Right lobe of liver (tissue), 6 donors: ENCODE measurements around the gene RBP2. TPM values are rescaled to one million over a fixed set of nuclear protein-coding genes. Genes with fewer than 3 reads are reported as not detected.

Experiments used
- ATAC-seq, 4 donors: fragments of 200-7000 bp; cut with Tn5 transposase; one replicate each; pipeline ENCODE4 v1.9.1; 2020; ENCODE audit warnings: mild to moderate bottlenecking in 4 of 4, moderate library complexity in 4 of 4
- DNase-seq, 3 donors: peaks; one replicate each; pipeline ENCODE4 v3.0.0-alpha.2; 2020
- H3K27ac ChIP-seq, 3 donors: fragments of 200-600 bp; one replicate each; pipeline ENCODE4 v1.8.0; 2022
- H3K27me3 ChIP-seq, 2 donors: fragments of 200-600 bp; one replicate each; pipeline ENCODE4 v1.8.0; 2022
- H3K36me3 ChIP-seq, 4 donors: fragments of 200-600 bp; sonication (generic) in 1 of 4; one replicate each; pipeline versions ENCODE4 v1.5.1 to v1.8.0; 2017 to 2022; ENCODE audit warnings: control low read depth in 1 of 4
- H3K4me1 ChIP-seq, 4 donors: fragments of 200-600 bp; sonication (generic) in 1 of 4; one replicate each; pipeline versions ENCODE4 v1.5.1 to v1.8.0; 2017 to 2022; ENCODE audit warnings: control low read depth in 1 of 4
- H3K4me3 ChIP-seq, 3 donors: fragments of 200-600 bp; one replicate each; pipeline ENCODE4 v1.8.0; 2022
- H3K9me3 ChIP-seq, 4 donors: fragments of 200-600 bp; sonication (generic) in 1 of 4; one replicate each; pipeline versions ENCODE4 v1.5.1 to v1.8.0; 2017 to 2022; ENCODE audit warnings: control low read depth in 1 of 4
- POLR2A ChIP-seq: fragments of 450-650 bp; IDR thresholded peaks from one replicate; pipeline ENCODE4 v1.6.1; 2017; ENCODE audit warnings: antibody characterized with exemption, mild to moderate bottlenecking
- WGBS: methylation state at CpG from one replicate; pipeline ENCODE4 v1.1.6; 2018; ENCODE audit warnings: low coverage, low lambda C conversion rate; ENCODE audit not compliant: insufficient coverage; ENCODE audit errors: missing lambda C conversion rate; 5-methylcytosine and 5-hydroxymethylcytosine counted together
- intact Hi-C, 2 donors: fragments of 100-400 bp; cut with DNase I; formaldehyde crosslinking; loops; one replicate each; pipeline versions ENCODE4 v1.11.2 to v1.14.1; 2022
- total RNA-seq, 6 experiments: library from RNA; depleted of rRNA in 2 of 6; stranded (reverse); fragments of >200 nt in 2 of 6; fragmentation: NEBNext Ultra II Directional in 3 of 6; extraction: Animal tissue kit (Norgen Biotek cat#: 25700) in 3 of 6; gene quantifications; one replicate each; pipeline versions ENCODE4 v1.1.0 to v1.2.4, GENCODE V29; 2016 to 2023
- TF ChIP-seq, protein P1 (sequence below), 4 donors: fragments of 200-600 bp in 3 of 4; fragments of 450-650 bp in 1 of 4; IDR thresholded peaks; one replicate each; pipeline versions ENCODE4 v1.5.1 to v1.8.0; 2016 to 2022; ENCODE audit warnings: antibody characterized with exemption in 4 of 4, mild to moderate bottlenecking in 2 of 4
- donor health status: DM: no; HTN: yes; CAD: no.
- donor health status: DM: no; HTN: no; CAD: no.
- donor health status: DM: no; HTN: no; CAD: no.
- donor health status: DM: no; HTN: yes; CAD: no.
- donor health status: DM: no; HTN: yes; CAD: no.

Gene RBP2
- total RNA-seq, 6 experiments from 2014 or later, result not detected

DNA sequence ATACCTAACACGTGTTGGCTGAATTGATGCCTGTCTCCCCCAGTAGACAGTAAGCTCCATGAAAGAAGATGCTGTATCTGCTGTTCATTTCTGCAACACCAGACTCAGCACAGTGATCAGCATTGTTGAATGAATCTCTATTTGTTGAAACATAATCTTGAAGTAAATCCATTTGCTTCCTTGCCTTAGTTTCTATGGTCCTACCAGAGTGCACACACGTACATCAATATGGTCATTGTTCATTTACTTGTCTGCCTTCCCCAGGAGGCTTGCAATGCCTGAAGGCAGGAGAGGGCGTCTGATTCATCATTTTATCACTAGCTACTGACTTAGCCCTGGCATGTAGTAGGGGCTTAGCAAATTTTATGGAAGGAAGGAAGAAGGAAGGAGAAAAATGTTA is 19.2 kb downstream of the RBP2 start:
- no peaks in the 10 kb centered on the region for H3K27me3 ChIP-seq
- H3K4me3 ChIP-seq, result no peak overlapping the region
- intact Hi-C loops, result no loop called here
- no peaks in the 10 kb centered on the region for H3K9me3 ChIP-seq
- no peaks in the 10 kb centered on the region for H3K36me3 ChIP-seq
- DNase-seq (no peak), ATAC-seq (no peak)
- 71% methylated on average over 3 of the region's 3 CpGs for WGBS
- H3K27ac ChIP-seq, result no peak overlapping the region
- TF ChIP-seq POLR2A, result no peak
- TF ChIP-seq, protein P1, sequence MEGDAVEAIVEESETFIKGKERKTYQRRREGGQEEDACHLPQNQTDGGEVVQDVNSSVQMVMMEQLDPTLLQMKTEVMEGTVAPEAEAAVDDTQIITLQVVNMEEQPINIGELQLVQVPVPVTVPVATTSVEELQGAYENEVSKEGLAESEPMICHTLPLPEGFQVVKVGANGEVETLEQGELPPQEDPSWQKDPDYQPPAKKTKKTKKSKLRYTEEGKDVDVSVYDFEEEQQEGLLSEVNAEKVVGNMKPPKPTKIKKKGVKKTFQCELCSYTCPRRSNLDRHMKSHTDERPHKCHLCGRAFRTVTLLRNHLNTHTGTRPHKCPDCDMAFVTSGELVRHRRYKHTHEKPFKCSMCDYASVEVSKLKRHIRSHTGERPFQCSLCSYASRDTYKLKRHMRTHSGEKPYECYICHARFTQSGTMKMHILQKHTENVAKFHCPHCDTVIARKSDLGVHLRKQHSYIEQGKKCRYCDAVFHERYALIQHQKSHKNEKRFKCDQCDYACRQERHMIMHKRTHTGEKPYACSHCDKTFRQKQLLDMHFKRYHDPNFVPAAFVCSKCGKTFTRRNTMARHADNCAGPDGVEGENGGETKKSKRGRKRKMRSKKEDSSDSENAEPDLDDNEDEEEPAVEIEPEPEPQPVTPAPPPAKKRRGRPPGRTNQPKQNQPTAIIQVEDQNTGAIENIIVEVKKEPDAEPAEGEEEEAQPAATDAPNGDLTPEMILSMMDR (IDR thresholded peaks at IDR 0.05), result no peak
- H3K4me1 ChIP-seq, result no peaks in the 10 kb centered on the region

GRCh38 chr3:139456386-139456785 is 19.9 kb downstream of the RBP2 start:
- H3K27me3 ChIP-seq, result no peaks in the 10 kb centered on the region
- H3K4me1 ChIP-seq, result no peaks in the 10 kb centered on the region
- no peak overlapping the region for H3K27ac ChIP-seq
- WGBS, result 81% methylated on average over 4 of the region's 4 CpGs
- H3K36me3 ChIP-seq, result no peaks in the 10 kb centered on the region
- H3K4me3 ChIP-seq, result no peak overlapping the region
- intact Hi-C loops, result no loop called here
- ATAC-seq, result no peak
- DNase-seq, result no peak
- no peaks in the 10 kb centered on the region for H3K9me3 ChIP-seq
- TF ChIP-seq, protein P1 (IDR thresholded peaks at IDR 0.05), result no peak
- TF ChIP-seq POLR2A, result no peak

DNA sequence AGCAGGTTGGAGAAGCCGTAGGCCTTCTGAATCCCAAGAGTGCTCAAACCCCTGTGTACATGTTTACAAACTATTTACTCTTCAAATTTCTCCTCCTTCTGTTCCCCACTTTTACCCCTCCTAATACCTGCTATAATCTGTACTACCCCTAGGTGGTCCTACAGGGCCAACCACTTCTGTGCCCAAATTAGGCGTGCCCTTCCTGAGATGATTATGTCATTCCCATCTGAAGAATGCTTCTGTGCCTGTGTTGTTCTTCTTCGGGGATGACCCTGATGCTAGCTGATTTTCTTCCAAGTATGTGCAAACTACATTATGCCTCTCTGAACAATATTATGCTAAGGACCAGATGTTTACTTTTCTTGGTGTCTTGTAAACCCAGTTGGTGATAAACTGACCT is 20.5 kb downstream of the RBP2 start:
- DNase-seq (no peak), ATAC-seq (no peak)
- Histone ChIP-seq H3K27ac (no peak overlapping the region), H3K36me3 (no peaks in the 10 kb centered on the region), H3K4me1 (no peaks in the 10 kb centered on the region), H3K4me3 (no peak overlapping the region), H3K9me3 (no peaks in the 10 kb centered on the region), H3K27me3 (no peaks in the 10 kb centered on the region)
- intact Hi-C loops, result no loop called here
- TF ChIP-seq, protein P1 (IDR thresholded peaks at IDR 0.05), result no peak
- TF ChIP-seq POLR2A, result no peak
- 77% methylated on average over 3 of the region's 3 CpGs for WGBS

DNA sequence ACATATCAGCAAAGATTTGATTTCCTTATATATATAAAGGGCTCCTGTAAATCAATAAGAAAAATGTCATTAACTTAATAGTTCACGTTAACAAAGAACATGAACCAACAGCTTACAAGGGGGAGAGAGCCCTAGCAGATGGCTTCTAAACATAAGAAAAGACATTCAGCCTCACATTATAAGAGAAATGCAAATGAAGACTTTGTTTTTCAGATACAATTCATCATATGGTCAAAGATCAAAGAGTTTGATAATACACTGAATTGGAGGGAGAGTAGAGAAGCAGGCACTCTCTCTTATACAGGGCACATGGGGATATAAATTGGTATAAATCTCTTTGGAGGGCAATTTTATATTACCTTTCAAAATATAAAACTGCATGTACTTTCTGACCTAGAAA is 21.1 kb downstream of the RBP2 start:
- Histone ChIP-seq H3K36me3 (no peaks in the 10 kb centered on the region), H3K9me3 (no peaks in the 10 kb centered on the region), H3K4me1 (no peaks in the 10 kb centered on the region), H3K27me3 (no peaks in the 10 kb centered on the region), H3K4me3 (no peak overlapping the region), H3K27ac (no peak overlapping the region)
- DNase-seq (no peak), ATAC-seq (no peak)
- intact Hi-C loops, result no loop called here
- TF ChIP-seq POLR2A, result no peak
- TF ChIP-seq, protein P1 (IDR thresholded peaks at IDR 0.05), result no peak
- WGBS, result 90% methylated on average over 1 of the region's 1 CpG

GRCh38 chr3:139454346-139454745 is 22.0 kb downstream of the RBP2 start:
- DNase-seq, result no peak
- no peak for TF ChIP-seq POLR2A
- TF ChIP-seq, protein P1 (IDR thresholded peaks at IDR 0.05), result no peak
- no peaks in the 10 kb centered on the region for H3K27me3 ChIP-seq
- no peaks in the 10 kb centered on the region for H3K9me3 ChIP-seq
- no peak overlapping the region for H3K27ac ChIP-seq
- intact Hi-C loops, result no loop called here
- no peaks in the 10 kb centered on the region for H3K4me1 ChIP-seq
- H3K36me3 ChIP-seq, result no peaks in the 10 kb centered on the region
- 80% methylated on average over 1 of the region's 2 CpGs for WGBS
- no peak for ATAC-seq
- no peak overlapping the region for H3K4me3 ChIP-seq
